Effector memory CD4-positive, alpha-beta T cell (primary cell): ENCODE data around the gene MYO1G.

Experiments used
- DNase-seq, 3 donors: peaks; one replicate each; pipeline ENCODE4 v3.0.0-alpha.2; 2020
- H3K27ac ChIP-seq: 2 replicates; pipeline ENCODE4 v1.7.0; 2013; ENCODE audit warnings: mild to moderate bottlenecking, low read length, moderate library complexity; ENCODE audit not compliant: insufficient read depth, poor library complexity, severe bottlenecking
- H3K27me3 ChIP-seq: replicated peaks from 2 replicates; pipeline ENCODE4 v1.7.0; 2013; ENCODE audit warnings: mild to moderate bottlenecking, low read length; ENCODE audit not compliant: insufficient read depth, control insufficient read depth, poor library complexity, severe bottlenecking
- H3K36me3 ChIP-seq: 2 replicates; pipeline ENCODE4 v1.7.0; 2013; ENCODE audit warnings: mild to moderate bottlenecking, low read length, moderate library complexity; ENCODE audit not compliant: control insufficient read depth, insufficient read depth
- H3K4me1 ChIP-seq: 2 replicates; pipeline ENCODE4 v1.7.0; 2013; ENCODE audit warnings: low read length, mild to moderate bottlenecking; ENCODE audit not compliant: control insufficient read depth, insufficient read depth, poor library complexity, severe bottlenecking
- H3K4me3 ChIP-seq: 2 replicates; pipeline ENCODE4 v1.7.0; 2013; ENCODE audit warnings: low read length, low read depth, mild to moderate bottlenecking; ENCODE audit not compliant: insufficient read depth, poor library complexity, severe bottlenecking
- H3K9me3 ChIP-seq: 2 replicates; pipeline ENCODE4 v1.7.0; 2013; ENCODE audit warnings: mild to moderate bottlenecking, low read length, moderate library complexity; ENCODE audit not compliant: control insufficient read depth

The MYO1G gene

DNA sequence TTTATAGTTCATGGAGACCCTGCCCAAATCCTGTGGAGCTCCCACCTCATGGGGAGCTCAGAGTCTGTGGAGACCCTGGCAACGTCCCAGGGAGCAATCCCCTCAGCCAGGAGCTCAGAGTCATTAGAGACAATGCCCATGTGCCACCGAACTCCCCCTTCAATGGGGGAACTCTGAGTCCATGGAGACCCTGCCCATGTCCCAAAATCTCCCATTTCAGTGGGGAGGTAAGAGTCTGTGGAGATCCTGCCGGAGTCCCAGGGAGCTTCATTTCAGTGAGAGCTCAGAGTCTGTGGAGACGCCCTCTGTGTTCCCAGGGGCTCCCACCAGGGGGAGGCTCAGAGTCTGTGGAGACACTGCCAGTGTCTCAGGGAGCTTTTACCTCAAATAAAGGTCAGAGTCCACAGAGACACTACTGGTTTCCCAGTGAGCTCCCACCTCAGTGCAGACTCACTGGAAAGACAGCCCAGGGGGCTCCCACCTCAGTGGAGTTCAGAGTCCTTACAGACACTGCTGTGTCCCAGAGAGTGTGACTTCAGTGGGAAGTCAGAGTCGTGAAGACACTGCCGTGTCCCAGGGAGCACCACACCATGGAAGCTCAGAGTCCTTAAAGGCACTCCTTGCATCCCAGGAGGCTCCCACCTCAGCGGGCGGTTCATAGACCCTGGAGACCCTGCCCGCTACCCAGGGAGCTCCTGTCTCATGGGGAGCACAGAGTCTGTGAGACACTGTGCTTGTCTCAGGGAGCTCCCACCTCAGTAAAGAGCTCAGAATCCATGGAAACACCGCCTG is 5.0 kb downstream of the MYO1G start:
- Histone ChIP-seq H3K4me3 (no peak overlapping the region), H3K9me3 (no peaks in the 10 kb centered on the region), H3K4me1 (peaks cover 40% of the 10 kb centered on the region), H3K36me3 (peaks cover 80% of the 10 kb centered on the region), H3K27ac (peak overlapping the region; percentile 37), H3K27me3 (no peaks in the 10 kb centered on the region)
- DNase-seq: peak in 2 of 3 donors; percentile 39 to 40

DNA sequence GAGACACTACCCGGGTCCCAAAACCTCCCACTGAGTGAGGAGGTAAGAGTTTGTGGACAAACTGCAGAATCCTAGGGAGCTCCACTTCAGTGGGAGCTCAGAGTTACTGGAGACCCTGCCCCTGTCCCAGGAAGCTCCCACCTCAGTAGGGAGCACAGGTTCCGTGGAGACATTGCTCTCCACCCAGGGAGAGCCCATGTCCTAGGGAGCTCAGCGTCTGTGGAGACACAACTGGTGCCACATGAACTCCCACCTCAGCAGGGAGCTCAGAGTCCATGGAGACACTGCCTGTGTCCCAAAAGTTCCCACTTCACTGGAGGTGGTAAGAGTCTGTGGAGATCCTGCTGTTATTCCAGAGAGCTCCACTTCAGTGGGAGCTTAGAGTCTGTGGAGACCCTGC is 6.3 kb downstream of the MYO1G start:
- no peak for DNase-seq
- H3K9me3 ChIP-seq: no peaks in the 10 kb centered on the region
- no peak overlapping the region for H3K4me3 ChIP-seq
- peaks cover 91% of the 10 kb centered on the region for H3K36me3 ChIP-seq
- H3K4me1 ChIP-seq: peaks cover 30% of the 10 kb centered on the region
- peak overlapping the region; percentile 19 for H3K27ac ChIP-seq
- H3K27me3 ChIP-seq: no peaks in the 10 kb centered on the region

DNA sequence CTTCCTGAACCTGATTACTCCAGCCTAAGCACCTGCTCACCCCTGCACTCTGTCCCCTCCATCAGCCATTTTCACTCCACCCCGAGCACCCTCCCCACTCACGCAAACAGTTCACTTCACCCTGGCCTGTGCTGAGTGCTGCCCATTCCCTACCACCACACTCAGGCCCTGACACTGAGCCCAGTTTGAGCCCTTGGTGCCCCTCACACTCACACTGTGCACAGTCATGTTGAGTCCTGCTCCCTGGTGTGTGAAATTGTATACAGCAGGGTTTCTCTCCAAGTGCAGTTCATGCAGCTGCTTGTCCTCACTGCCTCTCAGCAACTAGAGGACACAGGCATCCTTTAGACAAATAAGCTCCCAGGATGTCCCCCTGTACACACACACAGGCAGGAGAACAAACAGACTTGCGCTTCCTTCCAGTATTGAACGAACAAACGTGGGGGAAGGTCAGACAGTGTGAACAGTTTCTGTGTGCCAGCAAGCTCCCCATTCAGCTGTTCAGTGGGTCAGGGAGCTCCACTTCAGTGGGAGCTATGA is 6.8 kb downstream of the MYO1G start:
- no peak overlapping the region for H3K4me3 ChIP-seq
- DNase-seq: no peak
- no peaks in the 10 kb centered on the region for H3K9me3 ChIP-seq
- peaks cover 26% of the 10 kb centered on the region for H3K4me1 ChIP-seq
- H3K27me3 ChIP-seq: no peaks in the 10 kb centered on the region
- no peak overlapping the region for H3K27ac ChIP-seq
- H3K36me3 ChIP-seq: peaks cover 97% of the 10 kb centered on the region

DNA sequence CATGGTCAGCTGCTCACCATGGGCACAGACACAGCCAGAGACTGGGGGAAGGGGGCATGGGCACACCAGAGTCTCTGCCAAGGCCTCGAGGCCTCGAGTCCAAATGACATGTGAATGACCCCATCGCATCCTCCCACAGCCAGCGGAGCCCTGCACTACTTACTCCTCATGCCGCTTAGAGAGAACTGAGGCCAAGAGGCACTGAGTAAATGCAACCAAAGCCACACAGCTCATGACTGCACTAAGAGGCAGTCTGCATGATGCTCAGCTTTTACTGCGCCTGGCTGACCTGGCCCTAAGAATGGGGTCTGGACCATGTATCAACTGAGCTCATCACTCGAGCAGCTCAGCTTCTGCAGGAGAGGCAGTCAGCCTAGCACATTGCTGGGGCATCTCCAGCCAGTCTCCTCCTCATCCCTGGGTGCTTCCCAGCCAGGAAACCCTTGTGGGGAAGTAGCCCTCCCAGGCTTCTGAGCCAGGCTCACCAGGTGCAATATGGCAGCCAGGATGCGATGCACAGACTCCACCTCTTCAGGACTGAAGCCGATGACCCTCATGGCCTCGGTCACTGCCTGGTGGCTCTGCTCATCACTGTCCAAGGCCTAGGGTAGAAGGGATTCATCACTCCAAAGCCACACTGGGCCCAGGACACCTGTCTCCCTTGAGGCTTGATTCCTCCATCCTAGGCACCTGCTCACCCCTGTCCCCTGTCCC is 7.5 kb downstream of the MYO1G start:
- no peak for DNase-seq
- H3K4me3 ChIP-seq: no peak overlapping the region
- no peaks in the 10 kb centered on the region for H3K9me3 ChIP-seq
- H3K36me3 ChIP-seq: peaks cover 97% of the 10 kb centered on the region
- H3K27ac ChIP-seq: peak overlapping the region; percentile 16
- peaks cover 20% of the 10 kb centered on the region for H3K4me1 ChIP-seq
- no peaks in the 10 kb centered on the region for H3K27me3 ChIP-seq

DNA sequence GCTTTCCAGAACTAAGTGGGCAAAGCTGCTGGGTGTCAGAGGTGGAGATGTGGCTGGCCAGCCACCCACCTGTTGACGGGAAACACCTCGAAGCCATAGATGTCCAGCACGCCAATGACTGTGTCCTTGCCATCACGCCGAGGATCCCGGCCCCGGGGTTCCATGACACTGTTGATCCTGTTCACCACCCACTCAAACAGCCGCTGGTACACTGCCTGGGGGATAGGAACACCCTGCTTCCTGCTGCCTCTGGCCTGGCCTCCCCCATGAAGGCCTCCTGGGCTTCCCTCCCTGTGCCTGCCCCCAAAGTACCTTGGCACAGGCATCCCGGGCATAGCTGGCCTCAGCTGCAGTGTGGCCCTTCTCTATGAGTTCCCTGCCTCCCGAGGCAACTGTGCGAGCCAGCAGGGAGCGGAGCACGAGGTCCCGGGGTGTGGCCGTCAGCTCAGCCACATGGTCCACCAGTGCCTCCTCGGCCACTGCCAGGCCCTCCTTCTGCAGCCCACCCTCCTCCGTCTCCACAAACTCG is 8.2 kb downstream of the MYO1G start:
- DNase-seq: no peak
- no peak overlapping the region for H3K4me3 ChIP-seq
- H3K9me3 ChIP-seq: no peaks in the 10 kb centered on the region
- H3K4me1 ChIP-seq: peaks cover 12% of the 10 kb centered on the region
- H3K27ac ChIP-seq: peak overlapping the region; percentile 10
- H3K27me3 ChIP-seq: no peaks in the 10 kb centered on the region
- peaks cover 97% of the 10 kb centered on the region for H3K36me3 ChIP-seq

DNA sequence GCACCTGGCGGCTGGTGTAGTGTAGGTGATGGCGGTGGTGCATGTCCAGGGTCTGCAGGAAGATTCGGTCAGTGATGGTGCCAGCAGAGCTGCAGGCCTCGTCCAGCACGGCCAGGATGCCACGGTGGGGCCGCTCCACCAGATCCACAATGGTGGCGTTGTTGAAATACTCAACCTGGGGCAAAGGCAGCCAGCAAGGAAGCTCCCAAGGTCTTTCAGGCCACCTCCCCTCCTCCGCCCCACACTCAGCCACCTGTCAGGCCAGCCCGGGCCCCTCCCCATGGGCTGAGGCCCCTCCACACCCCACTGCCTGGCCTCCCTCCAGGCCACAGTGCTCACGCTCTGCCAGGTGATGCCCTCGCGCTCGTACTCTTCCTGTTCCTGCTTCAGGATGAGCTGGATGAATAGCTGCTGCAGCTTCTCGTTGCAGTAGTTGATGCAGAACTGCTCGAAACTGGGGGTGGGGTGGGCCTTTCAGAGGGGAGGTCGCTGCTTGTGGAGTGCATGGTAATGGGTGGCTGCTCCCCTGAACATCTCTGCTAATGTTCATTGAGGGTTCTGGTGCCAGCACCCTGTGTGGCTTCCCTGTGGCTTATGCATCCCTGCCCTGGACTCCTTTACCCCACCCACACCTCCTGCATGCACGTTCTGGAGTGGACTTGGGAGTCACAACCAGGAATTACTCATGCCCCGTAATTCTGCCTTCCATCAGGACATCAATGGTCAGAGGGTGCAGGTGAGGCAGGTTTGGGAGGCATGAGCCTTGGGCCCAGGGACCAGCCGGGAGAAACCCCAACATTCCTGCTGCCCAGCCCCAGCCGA is 8.9 kb downstream of the MYO1G start:
- H3K27ac ChIP-seq: no peak overlapping the region
- H3K4me3 ChIP-seq: no peak overlapping the region
- H3K27me3 ChIP-seq: no peaks in the 10 kb centered on the region
- no peaks in the 10 kb centered on the region for H3K9me3 ChIP-seq
- DNase-seq: no peak
- H3K4me1 ChIP-seq: peaks cover 12% of the 10 kb centered on the region
- H3K36me3 ChIP-seq: peaks cover 97% of the 10 kb centered on the region

DNA sequence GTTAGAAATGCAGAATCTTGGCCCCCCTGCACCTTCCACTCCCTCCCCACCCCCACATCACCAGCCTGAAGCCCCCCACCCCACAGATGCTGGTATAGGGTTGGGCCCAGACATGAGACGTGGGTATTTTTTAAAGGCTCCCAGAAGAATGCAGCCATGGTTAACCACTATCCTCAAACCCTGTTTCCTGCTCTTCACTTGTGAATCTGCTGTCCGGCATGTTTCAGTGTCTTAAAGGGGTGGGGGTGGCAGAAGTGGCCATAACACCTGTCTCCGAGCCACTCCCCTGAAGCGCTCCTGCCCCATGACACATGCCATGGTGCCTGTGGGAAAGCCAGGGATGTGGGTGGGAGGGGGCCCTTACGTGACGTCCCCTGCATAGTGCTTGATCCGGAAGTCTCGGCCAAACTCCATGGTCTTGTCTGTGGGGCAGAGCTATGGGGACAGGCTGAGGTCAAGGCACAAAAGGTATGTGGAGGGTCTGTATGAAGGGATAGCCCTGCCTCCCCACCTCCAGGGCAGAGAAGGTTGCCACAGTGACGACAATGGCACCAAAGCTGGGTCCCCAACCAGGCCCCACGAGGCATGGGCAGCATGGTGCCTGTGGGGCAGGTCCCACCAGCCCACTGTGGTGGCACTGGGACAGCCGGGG is 9.6 kb downstream of the MYO1G start:
- Histone ChIP-seq H3K4me1 (peaks cover 6% of the 10 kb centered on the region), H3K36me3 (peaks cover 91% of the 10 kb centered on the region), H3K27ac (no peak overlapping the region), H3K9me3 (no peaks in the 10 kb centered on the region), H3K4me3 (no peak overlapping the region), H3K27me3 (no peaks in the 10 kb centered on the region)
- no peak for DNase-seq

DNA sequence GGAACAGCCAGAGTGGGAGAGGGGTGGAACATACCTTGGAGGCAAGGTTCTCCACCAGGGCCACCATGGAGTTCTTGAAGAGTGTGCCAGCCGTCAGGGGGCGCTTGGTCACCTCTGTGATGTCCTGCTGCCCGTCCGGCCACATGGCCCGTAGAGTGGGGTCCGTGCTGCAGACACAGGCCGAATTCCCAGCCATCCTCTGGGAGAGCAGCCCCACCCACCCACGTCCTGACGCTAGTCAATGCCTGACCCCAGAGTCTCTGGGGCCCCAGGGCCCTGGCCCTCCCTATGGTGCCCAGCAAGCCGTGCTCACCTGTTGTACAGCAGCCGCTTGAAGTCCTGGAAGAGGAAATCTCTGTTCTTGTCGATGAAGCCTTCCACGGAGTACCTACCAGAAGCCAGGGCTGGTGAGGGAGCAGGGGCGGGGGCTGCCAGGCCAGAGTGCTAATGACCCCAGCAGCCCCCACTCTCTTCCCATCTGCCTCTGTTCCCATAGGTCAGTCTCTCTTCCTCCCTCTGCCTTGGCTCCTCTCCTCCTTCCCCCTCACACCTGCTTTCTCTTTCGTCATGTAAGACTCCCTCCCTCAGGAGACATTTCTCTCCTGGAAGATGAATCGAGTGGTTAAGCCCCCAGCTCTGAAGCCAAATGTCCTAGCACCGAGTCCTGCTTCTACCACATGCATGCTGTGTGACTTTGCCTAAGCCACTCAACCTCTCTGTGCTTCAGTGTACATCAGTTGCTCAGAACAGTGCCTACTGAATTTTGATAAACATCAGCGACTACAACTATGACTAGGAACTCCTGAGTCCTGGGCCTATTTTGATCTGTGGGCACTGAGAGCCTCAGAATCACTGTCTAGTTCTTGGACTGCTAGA is 11.0 kb downstream of the MYO1G start:
- H3K4me3 ChIP-seq: no peak overlapping the region
- no peak for DNase-seq
- H3K9me3 ChIP-seq: no peaks in the 10 kb centered on the region
- H3K27me3 ChIP-seq: no peaks in the 10 kb centered on the region
- no peaks in the 10 kb centered on the region for H3K4me1 ChIP-seq
- H3K36me3 ChIP-seq: peaks cover 84% of the 10 kb centered on the region
- peak overlapping the region; percentile 18 for H3K27ac ChIP-seq
